ENCODE data around the gene PRDX5.

PRDX5 gene

DNA sequence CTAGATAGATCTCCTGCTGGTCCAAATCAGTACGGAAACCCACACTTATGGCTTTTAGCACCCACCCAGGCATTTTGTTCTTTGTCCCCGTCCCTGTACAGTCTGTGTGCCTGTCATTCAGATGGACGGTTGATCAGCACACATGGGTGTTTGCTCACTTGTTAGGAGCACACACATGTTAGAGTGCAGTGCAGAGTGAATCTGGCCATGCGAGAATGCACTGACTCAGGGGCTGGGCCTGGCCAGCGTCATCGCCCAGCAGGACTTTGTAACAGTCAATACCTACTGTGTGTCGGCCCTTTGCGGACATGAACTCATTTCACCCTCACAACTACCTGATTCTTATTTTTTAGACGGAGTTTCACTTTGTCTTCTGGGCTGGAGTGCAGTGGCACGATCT lies 44.4 kb downstream of the PRDX5 start:
- DNase-seq (ENCODE audit: low read depth): no peak

DNA sequence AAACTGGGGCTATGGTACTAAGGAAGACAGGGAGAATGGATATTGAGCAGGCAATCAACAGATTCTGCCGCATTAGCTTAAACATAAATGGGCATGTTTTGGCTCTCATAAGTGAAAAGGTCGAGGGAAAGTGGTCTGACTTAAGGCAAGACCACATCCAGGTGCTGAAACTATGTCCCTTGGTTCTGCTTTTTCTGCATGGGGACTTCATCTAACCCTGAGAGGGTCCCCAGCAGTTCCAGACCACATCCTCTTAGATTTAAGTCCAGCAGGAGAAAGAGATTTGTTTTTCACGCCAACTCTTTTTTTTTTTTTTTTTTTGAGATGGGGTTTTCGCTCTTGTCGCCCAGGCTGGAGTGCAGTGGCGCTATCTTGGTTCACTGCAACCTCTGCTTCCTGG lies 46.5 kb downstream of the PRDX5 start:
- no peak for DNase-seq (ENCODE audit: low read depth)

DNA sequence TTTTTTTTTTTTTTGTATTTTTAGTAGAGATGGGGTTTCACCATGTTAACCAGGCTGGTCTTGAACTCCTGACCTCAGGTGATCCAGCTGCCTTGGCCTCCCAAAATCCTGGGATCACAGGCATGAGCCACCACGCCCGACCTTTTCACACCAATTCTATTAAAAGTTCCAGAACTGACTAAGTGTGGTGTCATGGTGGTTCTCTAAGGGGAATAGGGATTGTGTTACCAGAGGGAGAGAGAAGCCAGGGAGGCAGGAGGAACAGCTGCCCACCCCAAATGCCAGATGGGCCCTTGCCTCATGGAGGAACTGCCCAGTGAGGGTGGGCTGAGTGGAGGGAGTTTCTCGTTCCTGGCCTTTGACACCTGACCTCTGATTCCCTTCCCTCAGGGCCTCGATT lies 47.0 kb downstream of the PRDX5 start:
- no peak for DNase-seq (ENCODE audit: low read depth)

GRCh38 chr11:64366751-64367150 lies 48.8 kb downstream of the PRDX5 start:
- DNase-seq (ENCODE audit: low read depth): no peak

- DNase-seq (ENCODE audit: low read depth): no peak
Observed at GRCh38 chr11:64367931-64368672, 50.2 kb downstream of the PRDX5 start.

- no peak for DNase-seq (ENCODE audit: low read depth)
Observed at GRCh38 chr11:64368673-64369074, 50.8 kb downstream of the PRDX5 start.

DNA sequence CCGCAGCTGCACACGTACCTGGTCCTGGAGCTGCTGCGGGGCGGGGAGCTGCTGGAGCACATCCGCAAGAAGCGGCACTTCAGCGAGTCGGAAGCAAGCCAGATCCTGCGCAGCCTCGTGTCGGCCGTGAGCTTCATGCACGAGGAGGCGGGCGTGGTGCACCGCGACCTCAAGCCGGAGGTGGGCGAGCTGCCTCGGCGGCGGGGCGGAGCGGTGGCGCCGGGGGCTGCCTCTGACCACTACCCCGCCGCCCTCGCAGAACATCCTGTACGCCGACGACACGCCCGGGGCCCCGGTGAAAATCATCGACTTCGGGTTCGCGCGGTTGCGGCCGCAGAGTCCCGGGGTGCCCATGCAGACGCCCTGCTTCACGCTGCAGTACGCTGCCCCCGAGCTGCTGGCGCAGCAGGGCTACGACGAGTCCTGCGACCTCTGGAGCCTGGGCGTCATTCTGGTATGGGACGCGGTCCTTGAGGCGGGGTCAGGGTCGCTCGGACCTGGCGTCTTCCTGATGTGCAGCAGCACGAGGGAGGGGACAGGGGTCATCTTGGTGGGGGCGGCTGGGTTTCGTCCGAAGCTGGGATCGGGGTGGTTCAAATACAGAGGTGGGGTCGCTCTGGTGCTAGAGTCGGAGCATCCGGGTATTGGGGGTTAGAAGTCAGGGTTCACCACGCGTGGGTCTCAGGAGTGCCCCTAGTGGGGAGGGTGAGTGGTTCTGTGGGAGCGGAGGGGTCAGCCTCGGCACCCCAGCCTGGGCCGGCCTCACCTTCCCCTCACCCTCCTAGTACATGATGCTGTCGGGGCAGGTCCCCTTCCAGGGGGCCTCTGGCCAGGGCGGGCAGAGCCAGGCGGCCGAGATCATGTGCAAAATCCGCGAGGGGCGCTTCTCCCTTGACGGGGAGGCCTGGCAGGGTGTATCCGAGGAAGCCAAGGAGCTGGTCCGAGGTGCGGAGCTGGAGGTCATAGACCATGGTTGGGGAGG lies 51.8 kb downstream of the PRDX5 start:
- no peak for DNase-seq (ENCODE audit: low read depth)

GRCh38 chr11:64371201-64371600 lies 53.3 kb downstream of the PRDX5 start:
- DNase-seq (ENCODE audit: low read depth): no peak
